K562 (cell line): Measurements from ENCODE around the gene HMGA1. TPM values are rescaled to one million over a fixed set of nuclear protein-coding genes. Genes with fewer than 3 reads are reported as not detected.

Experiments
- ADNP ChIP-seq: fragments of 200-800 bp; sonication (Bioruptor generic); IDR thresholded peaks from 2 replicates; pipeline ENCODE4 v1.6.1; 2016; ENCODE audit warnings: missing genetic modification characterization, missing compliant biosample characterization
- ATF6 ChIP-seq: sonication (generic); formaldehyde crosslinking; IDR thresholded peaks from 2 replicates; pipeline ENCODE4 v1.4.0; 2020; ENCODE audit warnings: mild to moderate bottlenecking, missing genetic modification reagents
- CBFB ChIP-seq: sonication (generic); formaldehyde crosslinking; IDR thresholded peaks from 2 replicates; pipeline ENCODE4 v1.4.0; 2020; ENCODE audit warnings: mild to moderate bottlenecking, missing genetic modification reagents
- FOXJ3 ChIP-seq: sonication (generic); formaldehyde crosslinking; IDR thresholded peaks from 2 replicates; pipeline ENCODE4 v1.4.0; 2020; ENCODE audit warnings: mild to moderate bottlenecking, missing genetic modification reagents
- ID3 ChIP-seq, 2 experiments: fragments of 250-450 bp in 1 of 2; fragments of 450-650 bp in 1 of 2; sonication (Bioruptor Pico) in 1 of 2; IDR thresholded peaks; 2 replicates each; pipeline versions ENCODE4 v1.6.1 to v1.8.0; 2016 to 2021; ENCODE audit warnings: mild to moderate bottlenecking in 2 of 2, moderate library complexity in 2 of 2, missing compliant biosample characterization in 1 of 2, missing genetic modification characterization in 1 of 2
- KAT7 ChIP-seq: sonication (generic); formaldehyde crosslinking; IDR thresholded peaks from 2 replicates; pipeline ENCODE4 v1.8.0; 2022; ENCODE audit warnings: missing genetic modification reagents, mild to moderate bottlenecking, borderline replicate concordance
- NR2C1 ChIP-seq, 2 experiments: fragments of 450-650 bp; IDR thresholded peaks; 2 replicates each; pipeline ENCODE4 v1.6.1; 2017; ENCODE audit warnings: mild to moderate bottlenecking in 2 of 2, antibody characterized with exemption in 1 of 2, inconsistent platforms in 1 of 2, missing compliant biosample characterization in 1 of 2, missing genetic modification characterization in 1 of 2
- YY1 ChIP-seq, 3 experiments: IDR thresholded peaks; 2 replicates each; pipeline ENCODE4 v1.6.1; 2011; ENCODE audit warnings: low read length in 2 of 3, mild to moderate bottlenecking in 2 of 3, moderate library complexity in 2 of 3, borderline replicate concordance in 1 of 3, control low read depth in 1 of 3, low read depth in 1 of 3; ENCODE audit not compliant: insufficient read depth in 3 of 3, insufficient replicate concordance in 2 of 3, control insufficient read depth in 1 of 3, insufficient read length in 1 of 3; ENCODE audit errors: extremely low read depth in 1 of 3
- ZBTB2 ChIP-seq: fragments of 450-650 bp; IDR thresholded peaks from 2 replicates; pipeline ENCODE4 v1.6.1; 2016; ENCODE audit warnings: antibody characterized with exemption
- ZBTB9 ChIP-seq: fragments of 450-650 bp; formaldehyde crosslinking; IDR thresholded peaks from 2 replicates; pipeline ENCODE4 v1.4.0; 2020; ENCODE audit warnings: mild to moderate bottlenecking, moderate library complexity
- ZNF592 ChIP-seq: fragments of 450-650 bp; IDR thresholded peaks from 2 replicates; pipeline ENCODE4 v1.6.1; 2017; ENCODE audit warnings: antibody characterized with exemption, mild to moderate bottlenecking
- ZNF668 ChIP-seq: fragments of 250-450 bp; sonication (Bioruptor Pico); IDR thresholded peaks from 2 replicates; pipeline ENCODE4 v1.8.0; 2022; ENCODE audit warnings: mild to moderate bottlenecking, inconsistent platforms
- polyA plus RNA-seq, 8 experiments: library from polyadenylated mRNA; depleted of rRNA in 4 of 8; stranded (reverse) in 5 of 8; unstranded in 3 of 8; fragments of >200 nt; fragmentation: Nextera tagmentation in 2 of 8; fragmentation: Illumina TruSeq in 1 of 8; extraction: Ambion mirVana in 2 of 8; extraction: Trizol in 1 of 8; gene quantifications; 2 replicates each; pipeline versions ENCODE4 v1.2.1 to v1.2.3, GENCODE V29; 2011 to 2014; ENCODE audit warnings: inconsistent platforms in 1 of 8, missing spikeins in 1 of 8
- total RNA-seq, 7 experiments: library from RNA; depleted of rRNA in 6 of 7; stranded (reverse); fragments of >200 nt in 6 of 7; fragmentation: Illumina TruSeq in 2 of 7; extraction: Trizol in 2 of 7; gene quantifications; 2 replicates each; pipeline versions ENCODE4 v1.2.1 to v1.2.3, GENCODE V29; 2011 to 2021; ENCODE audit warnings: low replicate concordance in 1 of 7

HMGA1 gene
- total and polyA plus RNA-seq, 9 of the 15 experiments (the other 6 are each of a cell fraction or from before 2014, with no cell fraction given), result 27.8 to 1,947 (median 594) TPM

GRCh38 chr6:34274129-34274528 lies 37.5 kb downstream of the HMGA1 start (continued):
- 0 out of 2 replicates have a peak, but pooled peaks have one; percentile 5 for TF ChIP-seq ZBTB9 (CRISPR knock-in tag)
- peak; percentile 33; the same call in 1 of the 2 replicates for TF ChIP-seq CBFB (CRISPR knock-in tag)
- TF ChIP-seq ATF6, result 0 out of 2 replicates have a peak, but pooled peaks have one; percentile 37
- TF ChIP-seq NR2C1 (IDR thresholded peaks at IDR 0.05), result no peak; the same call in 1 of the 2 replicates
- TF ChIP-seq NR2C1 (tag; IDR thresholded peaks at IDR 0.05), result peak; percentile 21; the same call in 1 of the 2 replicates
- 0 out of 2 replicates have a peak, but pooled peaks have one; percentile 1 for TF ChIP-seq ADNP (tag)
- TF ChIP-seq FOXJ3 (CRISPR knock-in tag), result no peak
- TF ChIP-seq ZNF668 (CRISPR knock-in tag), result peak; percentile 40; the same call in 1 of the 2 replicates
- no peak for TF ChIP-seq ZBTB2
- TF ChIP-seq YY1 (IDR thresholded peaks at IDR 0.05; ENCODE audit: borderline replicate concordance in 1 of 3, control insufficient read depth in 1 of 3, extremely low read depth in 1 of 3, insufficient read depth in 3 of 3, insufficient read length in 1 of 3, insufficient replicate concordance in 2 of 3, low read depth in 1 of 3, low read length in 2 of 3), result peak in 1 of 3 experiments; percentile 9
- no peak for TF ChIP-seq ID3 (CRISPR knock-in tag; IDR thresholded peaks at IDR 0.05)
- TF ChIP-seq ID3 (tag; IDR thresholded peaks at IDR 0.05), result 0 out of 2 replicates have a peak, but pooled peaks have one; percentile 35
- TF ChIP-seq ZNF592, result peak; percentile 50; the same call in 1 of the 2 replicates
- TF ChIP-seq KAT7, result peak; percentile 4; the same call in 1 of the 2 replicates
